Left ventricle myocardium inferior (tissue), 1 donor: ENCODE results near the gene SHC2. TPM values are rescaled to one million over a fixed set of nuclear protein-coding genes. Genes with fewer than 3 reads are reported as not detected.

Source experiments
- DNase-seq: peaks from one replicate; pipeline ENCODE4 v3.0.0-alpha.2; 2020
- H3K27ac ChIP-seq: fragments of 200-600 bp; replicated peaks from 2 replicates; pipeline ENCODE4 v1.8.0; 2021
- H3K27me3 ChIP-seq: fragments of 200-600 bp; 2 replicates; pipeline ENCODE4 v1.8.0; 2021; ENCODE audit warnings: low read depth
- H3K36me3 ChIP-seq: fragments of 200-600 bp; 2 replicates; pipeline ENCODE4 v1.8.0; 2021
- H3K4me1 ChIP-seq: fragments of 200-600 bp; 2 replicates; pipeline ENCODE4 v1.8.0; 2021
- H3K4me3 ChIP-seq: fragments of 200-600 bp; 2 replicates; pipeline ENCODE4 v1.8.0; 2021; ENCODE audit warnings: mild to moderate bottlenecking, moderate library complexity
- H3K9me3 ChIP-seq: fragments of 200-600 bp; replicated peaks from 2 replicates; pipeline ENCODE4 v1.8.0; 2021
- intact Hi-C: fragments of 100-400 bp; cut with micrococcal nuclease; formaldehyde crosslinking; loops from one replicate; pipeline ENCODE4 v1.11.0; 2022
- total RNA-seq: library from RNA; stranded (reverse); fragmentation: NEBNext Ultra II Directional; extraction: Animal tissue kit (Norgen Biotek cat#: 25700); gene quantifications from one replicate; pipeline ENCODE4 v1.2.1, GENCODE V29; 2021
- TF ChIP-seq, protein P1 (sequence below): fragments of 200-600 bp; IDR thresholded peaks from 2 replicates; pipeline ENCODE4 v1.8.0; 2021; ENCODE audit warnings: antibody characterized with exemption, mild to moderate bottlenecking, borderline replicate concordance
- donor health status: DM: no; HTN: yes; CAD: no; lungs with severe emphysema.

The SHC2 gene
- total RNA-seq, 1 donor from 2014 or later = 11.3 TPM

DNA sequence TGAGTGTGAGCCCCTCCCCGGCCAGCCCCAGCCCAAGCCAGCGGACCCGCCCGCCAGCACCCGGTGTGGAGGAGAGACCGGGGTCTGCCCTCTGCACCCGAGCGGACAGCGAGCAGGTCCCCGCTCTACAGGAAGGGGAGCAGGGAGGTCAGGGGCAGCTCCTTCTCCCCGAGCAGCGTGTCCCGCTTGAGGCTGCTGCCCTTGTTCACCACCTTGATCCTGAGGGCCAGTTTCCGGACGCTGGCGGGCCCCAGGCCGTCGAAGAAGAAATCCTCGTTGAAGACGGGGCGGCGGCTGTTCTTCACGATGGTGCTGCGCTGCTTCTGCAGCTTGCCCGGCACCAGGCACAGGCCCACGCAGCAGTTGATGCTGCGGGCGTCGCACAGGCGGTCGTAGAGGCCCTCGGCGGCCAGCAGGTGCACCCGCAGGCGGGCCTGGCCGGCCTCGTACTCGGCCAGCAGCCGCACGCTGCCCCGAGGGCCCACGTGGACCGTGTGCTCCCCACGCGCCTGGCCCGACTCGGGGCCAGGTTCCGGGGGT, 53.8 kb downstream of the SHC2 start:
- Histone ChIP-seq H3K27ac (no peak overlapping the region), H3K36me3 (no peaks in the 10 kb centered on the region), H3K4me3 (no peak overlapping the region), H3K9me3 (no peaks in the 10 kb centered on the region), H3K27me3 (peaks cover 86% of the 10 kb centered on the region), H3K4me1 (peaks cover 25% of the 10 kb centered on the region)
- intact Hi-C loops = no loop called here
- TF ChIP-seq, protein P1, sequence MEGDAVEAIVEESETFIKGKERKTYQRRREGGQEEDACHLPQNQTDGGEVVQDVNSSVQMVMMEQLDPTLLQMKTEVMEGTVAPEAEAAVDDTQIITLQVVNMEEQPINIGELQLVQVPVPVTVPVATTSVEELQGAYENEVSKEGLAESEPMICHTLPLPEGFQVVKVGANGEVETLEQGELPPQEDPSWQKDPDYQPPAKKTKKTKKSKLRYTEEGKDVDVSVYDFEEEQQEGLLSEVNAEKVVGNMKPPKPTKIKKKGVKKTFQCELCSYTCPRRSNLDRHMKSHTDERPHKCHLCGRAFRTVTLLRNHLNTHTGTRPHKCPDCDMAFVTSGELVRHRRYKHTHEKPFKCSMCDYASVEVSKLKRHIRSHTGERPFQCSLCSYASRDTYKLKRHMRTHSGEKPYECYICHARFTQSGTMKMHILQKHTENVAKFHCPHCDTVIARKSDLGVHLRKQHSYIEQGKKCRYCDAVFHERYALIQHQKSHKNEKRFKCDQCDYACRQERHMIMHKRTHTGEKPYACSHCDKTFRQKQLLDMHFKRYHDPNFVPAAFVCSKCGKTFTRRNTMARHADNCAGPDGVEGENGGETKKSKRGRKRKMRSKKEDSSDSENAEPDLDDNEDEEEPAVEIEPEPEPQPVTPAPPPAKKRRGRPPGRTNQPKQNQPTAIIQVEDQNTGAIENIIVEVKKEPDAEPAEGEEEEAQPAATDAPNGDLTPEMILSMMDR = no peak
- no peak for DNase-seq

DNA sequence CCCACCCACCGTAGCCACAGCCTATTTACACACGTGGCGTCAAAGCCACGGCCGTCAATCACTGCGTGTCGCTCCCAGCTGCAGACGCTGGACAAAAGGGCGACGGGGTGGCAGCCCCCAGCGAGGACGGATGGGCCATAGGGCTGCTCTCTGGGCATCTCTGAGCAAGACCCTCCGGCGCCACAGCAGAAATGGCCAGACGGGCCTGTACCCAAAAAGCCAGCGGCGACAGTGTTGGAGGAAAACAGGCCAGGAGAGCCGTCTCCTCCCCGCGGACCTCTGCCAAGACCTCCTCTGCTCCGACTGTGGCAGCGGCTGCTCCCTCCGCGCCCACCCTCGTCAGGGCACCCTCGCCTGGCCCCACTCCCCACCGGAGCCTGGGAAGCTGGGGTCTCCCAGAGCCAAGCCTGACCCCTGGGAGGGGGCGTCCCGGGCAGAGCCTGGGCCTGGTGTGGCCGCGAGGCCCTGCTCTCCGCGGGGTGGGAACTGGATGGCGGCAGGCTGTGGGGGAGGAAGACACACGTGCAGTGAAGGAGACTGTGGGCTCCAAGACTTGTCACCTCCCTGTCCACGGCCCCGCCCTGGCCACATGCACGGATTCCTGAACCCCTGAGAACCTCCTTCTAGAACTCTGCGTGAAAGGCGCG, 54.6 kb downstream of the SHC2 start:
- H3K27me3 ChIP-seq = peaks cover 86% of the 10 kb centered on the region
- no peak for DNase-seq
- H3K27ac ChIP-seq = no peak overlapping the region
- H3K36me3 ChIP-seq = no peaks in the 10 kb centered on the region
- peaks cover 24% of the 10 kb centered on the region for H3K4me1 ChIP-seq
- intact Hi-C loops = no loop called here
- H3K9me3 ChIP-seq = no peaks in the 10 kb centered on the region
- H3K4me3 ChIP-seq = no peak overlapping the region
- TF ChIP-seq, protein P1 = no peak

DNA sequence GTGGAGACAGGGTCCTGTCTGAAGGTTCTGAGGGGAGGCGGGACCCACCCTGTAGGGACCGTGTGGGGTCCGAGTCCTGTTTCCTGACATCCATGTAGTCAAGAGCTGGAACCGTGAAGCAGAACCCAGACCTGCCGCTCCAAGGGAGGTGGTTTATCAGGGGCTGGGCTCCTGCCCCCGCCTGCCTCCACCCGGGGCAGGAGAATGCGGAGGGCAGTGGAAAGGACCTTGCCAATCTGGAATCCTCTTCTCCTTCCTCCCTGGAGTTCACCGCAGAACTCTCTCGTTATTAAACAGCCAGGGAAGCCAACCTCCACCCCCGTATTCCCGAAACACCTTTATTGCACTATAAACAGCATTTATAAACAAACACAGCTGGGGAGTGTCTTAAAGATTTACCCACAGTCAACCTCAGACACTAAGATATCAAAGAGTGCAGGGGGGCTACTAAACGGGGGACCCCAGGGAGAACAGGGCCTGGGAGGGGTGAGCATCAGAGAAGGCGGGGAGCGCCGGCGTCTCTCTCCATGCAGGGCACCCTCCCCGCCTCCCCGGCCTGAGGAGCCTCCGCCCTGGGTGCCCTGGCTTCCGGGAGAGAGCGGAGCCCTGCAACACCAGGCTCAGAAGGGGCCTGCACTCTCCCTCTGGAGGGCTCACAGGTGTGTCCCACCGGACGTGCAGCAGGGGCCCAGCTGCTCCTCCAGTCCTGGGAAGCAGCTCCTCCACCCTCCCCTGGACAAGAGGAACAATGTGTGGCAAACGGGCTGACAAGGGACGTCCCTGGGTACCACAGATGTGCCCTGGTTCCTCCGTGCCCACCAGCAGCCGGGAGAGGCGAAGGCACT, 55.5 kb downstream of the SHC2 start:
- peaks cover 86% of the 10 kb centered on the region for H3K27me3 ChIP-seq
- DNase-seq = no peak
- intact Hi-C loops = no loop called here
- H3K27ac ChIP-seq = no peak overlapping the region
- no peaks in the 10 kb centered on the region for H3K36me3 ChIP-seq
- no peak overlapping the region for H3K4me3 ChIP-seq
- peaks cover 24% of the 10 kb centered on the region for H3K4me1 ChIP-seq
- TF ChIP-seq, protein P1 = no peak
- H3K9me3 ChIP-seq = no peaks in the 10 kb centered on the region

DNA sequence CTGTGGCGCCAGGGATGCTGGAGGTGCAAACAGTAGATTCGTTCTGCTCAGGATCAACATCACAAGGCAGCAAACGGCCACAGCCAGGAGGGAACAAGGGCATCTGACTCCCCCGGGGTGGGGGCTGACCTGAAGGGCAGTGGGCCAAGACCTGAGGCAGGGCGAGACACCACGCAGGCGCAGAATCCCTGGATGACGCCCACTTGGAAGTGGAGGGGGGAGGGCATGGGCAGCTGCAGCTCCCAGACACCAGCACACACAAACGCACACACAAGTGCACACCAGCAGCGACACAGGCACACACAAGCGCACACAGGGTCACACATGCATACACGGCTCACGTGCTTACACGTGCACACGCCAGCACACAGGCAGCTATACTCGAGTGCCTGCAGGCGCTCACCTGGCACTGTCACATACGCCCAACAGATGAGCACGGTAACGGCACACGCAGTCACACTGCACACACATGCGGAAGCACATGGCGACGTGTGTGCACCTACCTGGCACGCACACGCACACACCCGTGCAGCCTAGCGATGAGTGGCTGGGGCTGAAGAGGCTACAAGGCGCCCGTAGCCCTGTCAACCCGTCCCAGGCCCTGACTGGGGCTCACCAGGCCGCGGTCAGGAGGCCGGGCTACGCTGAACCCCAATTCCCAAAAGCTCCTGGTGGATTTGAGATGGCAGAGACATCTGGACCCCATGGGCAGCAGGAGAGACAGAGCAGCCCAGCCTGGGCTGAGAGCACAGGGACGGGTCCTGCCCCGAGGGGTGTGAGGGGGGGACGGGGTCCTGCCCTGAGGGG, 57.4 kb downstream of the SHC2 start:
- no peak for DNase-seq
- TF ChIP-seq, protein P1 = no peak

DNA sequence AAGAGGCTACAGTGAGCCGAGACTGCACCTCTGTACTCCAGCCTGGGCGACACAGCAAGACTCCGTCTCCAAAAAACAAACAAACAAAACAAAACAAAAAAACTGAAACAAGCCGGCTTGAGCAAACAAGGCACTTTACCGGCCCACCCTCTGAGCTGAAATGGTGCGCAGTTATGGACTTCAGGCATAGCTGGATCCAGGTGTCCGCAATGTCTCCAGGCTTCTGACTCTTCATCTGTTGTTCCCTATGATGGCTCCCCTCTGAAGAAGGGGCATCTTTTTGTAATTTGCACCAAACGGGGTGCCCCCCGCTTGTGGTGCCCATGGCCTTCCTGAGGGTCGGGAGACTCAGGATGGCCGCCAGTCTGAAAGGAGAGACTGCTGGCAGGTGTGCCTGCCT, 58.0 kb downstream of the SHC2 start:
- no peak for DNase-seq
- intact Hi-C loops = no loop called here
- Histone ChIP-seq H3K27me3 (peaks cover 78% of the 10 kb centered on the region), H3K27ac (no peak overlapping the region), H3K4me1 (peaks cover 2% of the 10 kb centered on the region), H3K36me3 (no peaks in the 10 kb centered on the region), H3K4me3 (no peak overlapping the region), H3K9me3 (no peaks in the 10 kb centered on the region)
- TF ChIP-seq, protein P1 = no peak

More for the DNA sequence above, 57.4 kb downstream of the SHC2 start:
- H3K4me3 ChIP-seq = no peak overlapping the region
- H3K9me3 ChIP-seq = no peaks in the 10 kb centered on the region
- H3K36me3 ChIP-seq = no peaks in the 10 kb centered on the region
- H3K27me3 ChIP-seq = peaks cover 78% of the 10 kb centered on the region
- H3K27ac ChIP-seq = no peak overlapping the region
- H3K4me1 ChIP-seq = peaks cover 8% of the 10 kb centered on the region
- intact Hi-C loops = no loop called here
